Activated CD4-positive, alpha-beta T cell treated with anti-CD3 and anti-CD28 coated beads, Interleukin-2, amount 50 U/mL, for 16 hours (primary cell): Measurements from ENCODE around the gene RNF167.

ENCODE experiments used
- DNase-seq: peaks from one replicate; pipeline ENCODE4 v3.0.0-alpha.2; 2020

The RNF167 gene

GRCh38 chr17:4958102-4958501, 18.0 kb downstream of the RNF167 start:
- no peak for DNase-seq

GRCh38 chr17:4959261-4959965, 19.3 kb downstream of the RNF167 start:
- no peak for DNase-seq

GRCh38 chr17:4960279-4960922, 20.3 kb downstream of the RNF167 start:
- DNase-seq, result no peak

GRCh38 chr17:4965311-4965986, 25.4 kb downstream of the RNF167 start:
- DNase-seq, result no peak

- DNase-seq, result peak; percentile 99
Observed at GRCh38 chr17:4966844-4967538, 26.9 kb downstream of the RNF167 start.

GRCh38 chr17:4967539-4968485, 27.7 kb downstream of the RNF167 start, which contains the start of gene SPAG7:
TSS of gene SPAG7 (minus strand) at chr17:4967817. CDS start at chr17:4967804, 13 bp downstream.
- DNase-seq, result peak; percentile 95

- peak; percentile 31 for DNase-seq
Observed at GRCh38 chr17:4968486-4969046, 28.5 kb downstream of the RNF167 start.

GRCh38 chr17:4969047-4969550, 29.0 kb downstream of the RNF167 start:
- peak; percentile 86 for DNase-seq

- peak; percentile 18 for DNase-seq
Observed at GRCh38 chr17:4969551-4970173, 29.6 kb downstream of the RNF167 start.

- DNase-seq, result no peak
Observed at GRCh38 chr17:4970273-4970672, 30.2 kb downstream of the RNF167 start.

- no peak for DNase-seq
Observed at GRCh38 chr17:4971826-4972225, 31.8 kb downstream of the RNF167 start.

- DNase-seq, result no peak
Observed at GRCh38 chr17:4972322-4972721, 32.3 kb downstream of the RNF167 start.

- DNase-seq, result no peak
Observed at GRCh38 chr17:4972752-4973151, 32.7 kb downstream of the RNF167 start.

- no peak for DNase-seq
Observed at GRCh38 chr17:4973256-4974114, 33.4 kb downstream of the RNF167 start.

GRCh38 chr17:4974115-4974670, 34.1 kb downstream of the RNF167 start:
- DNase-seq, result no peak

- DNase-seq, result no peak
Observed at GRCh38 chr17:4978726-4979125, 38.7 kb downstream of the RNF167 start.

- DNase-seq, result peak; percentile 77
Observed at GRCh38 chr17:4980644-4981216, 40.7 kb downstream of the RNF167 start.

GRCh38 chr17:4982305-4982704, 42.2 kb downstream of the RNF167 start:
- no peak for DNase-seq

GRCh38 chr17:4986403-4986802, 46.3 kb downstream of the RNF167 start:
- DNase-seq, result no peak
